ENCODE results near the gene ACCS.

The ACCS gene

DNA sequence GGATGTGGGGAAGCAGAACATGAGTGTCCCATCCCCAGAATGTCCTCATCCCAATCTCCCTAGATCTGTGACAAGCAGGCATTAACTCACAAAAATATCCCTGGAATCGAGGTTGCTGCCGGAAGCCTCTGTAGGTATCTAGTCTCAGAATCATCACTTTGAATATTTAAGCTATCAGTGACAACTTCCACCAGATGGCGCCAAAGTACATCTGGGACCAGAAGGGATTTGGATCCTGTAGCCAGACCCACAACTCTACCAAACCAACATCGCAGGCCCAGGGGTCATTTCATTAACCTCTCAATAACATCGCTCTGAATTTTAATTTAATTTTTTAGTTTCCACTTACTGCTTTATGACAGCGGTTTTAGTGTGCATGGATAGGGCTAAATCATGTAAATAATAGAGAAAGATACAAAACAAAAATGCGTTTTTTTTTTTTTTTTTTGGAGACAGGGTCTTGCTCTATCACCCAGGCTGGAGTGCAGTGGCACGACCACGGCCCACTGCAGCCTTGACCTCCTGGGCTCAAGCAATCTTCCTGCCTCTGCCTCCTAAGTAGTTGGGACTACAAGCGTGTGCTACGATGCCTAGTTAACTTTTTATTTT lies 28.3 kb downstream of the ACCS start:
- peak; percentile 76 for DNase-seq

GRCh38 chr11:44095506-44096359 lies 29.7 kb downstream of the ACCS start, which contains the start of gene EXT2:
EXT2 (plus strand) TSS chr11:44095678; CDS start chr11:44107713, 12,035 bp downstream.
- peak; percentile 91 for DNase-seq

GRCh38 chr11:44096360-44097185 lies 30.5 kb downstream of the ACCS start:
- DNase-seq: peak; percentile 31

DNA sequence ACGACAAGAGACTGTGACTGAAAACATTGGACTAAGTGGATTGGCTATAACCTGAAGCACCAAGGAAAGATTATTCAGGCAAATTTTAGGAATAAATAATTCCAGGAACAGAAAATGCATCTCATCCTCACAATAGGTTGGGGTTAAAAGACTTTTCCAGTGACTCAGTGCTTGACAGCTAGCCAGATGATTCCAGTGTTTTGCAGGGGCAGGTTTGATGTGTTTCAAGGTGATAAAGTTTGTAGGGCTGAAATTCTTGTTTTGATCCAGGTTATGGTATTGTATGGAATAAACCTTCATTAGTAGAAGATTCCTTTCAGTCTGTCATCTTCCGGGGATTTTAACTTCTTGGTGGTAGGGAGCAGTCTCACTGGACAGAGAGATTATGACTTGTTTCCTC lies 31.8 kb downstream of the ACCS start:
- no peak for DNase-seq

DNA sequence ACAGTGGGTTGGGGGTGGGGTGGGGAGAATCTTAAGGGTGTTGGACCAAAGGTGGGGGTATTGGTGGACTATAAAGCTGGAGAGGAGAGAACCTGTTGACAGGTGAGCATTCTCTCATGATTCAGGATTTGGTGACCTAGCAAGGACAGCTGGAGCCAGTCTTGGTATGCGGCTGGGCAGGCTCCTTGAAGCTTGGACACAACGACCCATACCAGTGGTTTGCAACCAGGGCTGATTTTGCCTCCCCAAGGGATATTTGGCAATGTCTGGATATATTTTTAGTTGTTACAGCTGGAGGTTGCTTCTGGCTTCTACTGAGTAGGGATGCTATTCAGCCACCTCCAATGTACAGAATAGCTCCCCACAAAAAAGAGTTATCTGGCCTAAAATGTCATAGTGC lies 35.0 kb downstream of the ACCS start:
- no peak for DNase-seq

- no peak for DNase-seq
These were observed 38.6 kb downstream of the ACCS start for GRCh38 chr11:44104481-44105294.

- DNase-seq: no peak
These were observed 42.2 kb downstream of the ACCS start for GRCh38 chr11:44108260-44108659.

DNA sequence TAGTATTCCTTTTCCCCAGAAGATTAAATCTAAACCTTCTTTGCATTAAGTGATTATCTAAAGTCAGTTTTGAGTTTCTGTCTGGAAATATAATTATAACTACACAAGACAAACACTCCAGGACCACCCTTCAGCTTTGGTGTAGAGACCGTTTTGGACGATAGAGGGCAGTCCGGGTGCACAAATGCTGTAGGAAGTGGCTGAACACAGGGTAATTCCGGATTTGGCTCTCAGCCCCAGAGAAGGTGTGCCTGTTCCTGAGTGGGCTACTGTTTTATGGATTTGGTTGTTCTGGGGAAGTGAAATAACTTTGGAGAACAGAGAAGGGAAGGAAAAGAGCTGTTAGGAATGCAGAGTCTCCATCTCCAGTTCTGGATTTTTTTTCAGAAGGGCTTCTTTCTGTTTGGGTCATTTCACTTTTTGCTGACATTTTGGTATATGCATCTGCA lies 44.2 kb downstream of the ACCS start:
- peak; percentile 70 for DNase-seq

GRCh38 chr11:44112091-44112821 lies 46.2 kb downstream of the ACCS start:
- DNase-seq: peak; percentile 81

DNA sequence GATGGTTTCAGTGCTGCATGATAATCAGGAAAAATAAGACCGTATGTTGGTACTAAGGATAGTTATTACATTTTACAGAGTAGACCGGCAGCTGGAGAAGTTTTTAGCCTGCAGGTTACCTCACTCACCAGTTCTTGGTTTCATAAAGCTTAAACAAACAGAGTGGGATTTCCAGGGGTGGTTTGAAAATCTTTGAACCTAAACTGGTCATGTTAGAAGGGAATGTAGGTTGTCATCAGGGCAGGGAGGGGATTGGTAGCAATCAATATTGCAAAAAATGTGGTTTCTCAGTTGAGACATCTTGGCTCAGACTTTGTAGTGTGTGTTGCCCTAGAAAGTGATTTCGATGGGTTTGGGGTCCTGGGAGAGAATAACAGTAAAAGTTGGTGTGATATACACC lies 46.9 kb downstream of the ACCS start:
- DNase-seq: no peak

DNA sequence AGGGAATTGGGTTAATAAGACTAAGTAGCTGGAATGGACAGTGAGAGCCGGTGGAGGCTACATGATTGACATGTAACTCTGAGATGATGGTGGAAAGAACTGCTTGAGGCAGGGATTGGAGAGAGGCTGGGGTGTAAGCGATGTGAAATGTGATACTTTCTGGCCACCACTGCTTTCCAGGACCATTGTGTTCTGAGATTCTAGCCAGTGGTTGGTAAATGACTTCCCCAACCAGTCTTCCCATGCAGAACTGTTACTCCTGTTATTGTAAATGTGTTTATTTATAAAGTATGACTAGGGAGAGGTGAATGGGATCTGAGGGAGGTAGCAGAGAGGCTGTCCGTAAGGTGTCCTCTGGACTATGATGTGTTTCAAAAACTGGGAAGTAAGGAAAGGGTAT lies 47.5 kb downstream of the ACCS start:
- no peak for DNase-seq

- no peak for DNase-seq
These were observed 50.3 kb downstream of the ACCS start for GRCh38 chr11:44116234-44116830.

DNA sequence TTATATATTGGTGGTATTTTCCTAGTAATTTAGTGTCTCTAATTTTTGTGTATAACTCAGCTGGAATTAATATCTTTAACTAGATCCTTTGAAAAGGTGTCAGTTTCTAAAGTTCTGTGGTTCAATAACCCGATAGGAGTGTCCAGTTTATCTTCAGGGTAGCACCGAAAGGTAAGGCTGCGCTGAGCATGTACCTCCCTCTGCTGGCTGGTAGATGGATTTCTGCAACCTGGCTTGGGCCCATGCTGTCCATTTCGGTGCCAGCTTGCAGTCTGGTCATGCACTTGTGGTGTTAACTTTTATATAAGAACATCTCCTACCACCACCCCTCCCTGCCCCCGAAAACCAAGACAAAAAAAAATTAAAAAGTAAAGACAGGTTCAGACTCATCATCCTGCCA lies 54.1 kb downstream of the ACCS start:
- no peak for DNase-seq

- no peak for DNase-seq
These were observed 59.5 kb downstream of the ACCS start for GRCh38 chr11:44125598-44125997.

DNA sequence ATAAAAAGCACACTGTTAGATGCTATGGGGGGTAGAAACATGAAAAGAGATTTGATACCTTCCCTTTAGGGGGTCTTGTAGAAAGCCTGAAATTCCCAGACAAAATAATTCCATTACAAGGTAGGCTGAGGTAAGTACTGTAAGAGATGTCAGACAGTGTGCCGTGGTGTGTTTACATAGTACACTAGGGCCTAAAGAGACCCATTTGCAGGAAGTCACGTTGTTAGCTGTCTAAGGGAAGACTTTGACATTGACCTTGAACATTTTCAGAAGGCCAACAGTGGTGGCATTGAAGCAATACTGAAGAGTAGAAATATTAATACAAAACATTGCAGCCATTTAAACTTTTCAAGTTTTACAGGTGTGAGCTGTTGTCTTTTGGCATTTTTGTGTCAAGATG lies 60.2 kb downstream of the ACCS start:
- no peak for DNase-seq

- DNase-seq: no peak
These were observed 61.1 kb downstream of the ACCS start for GRCh38 chr11:44127130-44127529.

DNA sequence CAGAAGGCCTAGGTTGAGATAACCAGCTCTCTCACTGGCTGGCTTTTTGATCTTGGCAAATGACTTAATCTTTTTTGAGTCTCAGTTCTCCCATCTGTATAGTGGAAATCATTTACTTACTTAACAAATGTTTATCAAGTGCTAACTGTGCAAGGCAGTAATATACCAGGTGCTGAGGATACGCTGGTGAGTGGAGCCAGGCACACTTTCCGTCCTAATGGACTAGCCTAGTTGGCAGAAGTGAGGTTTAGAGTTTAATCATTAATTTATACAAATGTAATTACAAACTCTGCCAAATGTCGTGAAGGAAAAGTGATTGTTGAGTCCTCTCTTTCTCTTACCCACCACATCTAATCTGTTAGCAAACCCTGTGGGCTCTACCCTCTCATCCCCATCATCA lies 62.7 kb downstream of the ACCS start:
- no peak for DNase-seq

DNA sequence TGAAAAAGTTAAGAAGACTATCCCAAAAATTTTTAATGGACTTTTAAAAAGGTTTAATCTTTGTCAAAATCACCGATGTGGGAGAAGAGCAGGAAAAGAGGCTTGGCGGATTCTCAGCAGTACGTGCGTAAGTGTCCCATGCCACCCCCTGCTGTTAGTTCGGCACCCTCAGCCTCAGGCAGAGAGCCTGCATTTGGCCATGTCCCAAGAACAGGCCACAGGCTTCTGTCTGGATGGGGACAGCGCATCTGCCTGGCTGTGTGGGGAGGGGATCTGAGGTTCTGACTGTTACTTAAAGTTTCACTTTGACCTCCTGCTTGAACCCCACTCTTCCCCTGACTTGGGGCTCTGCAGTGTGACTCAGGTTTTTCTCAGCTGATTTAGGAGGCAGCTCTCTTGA lies 64.7 kb downstream of the ACCS start:
- no peak for DNase-seq

DNA sequence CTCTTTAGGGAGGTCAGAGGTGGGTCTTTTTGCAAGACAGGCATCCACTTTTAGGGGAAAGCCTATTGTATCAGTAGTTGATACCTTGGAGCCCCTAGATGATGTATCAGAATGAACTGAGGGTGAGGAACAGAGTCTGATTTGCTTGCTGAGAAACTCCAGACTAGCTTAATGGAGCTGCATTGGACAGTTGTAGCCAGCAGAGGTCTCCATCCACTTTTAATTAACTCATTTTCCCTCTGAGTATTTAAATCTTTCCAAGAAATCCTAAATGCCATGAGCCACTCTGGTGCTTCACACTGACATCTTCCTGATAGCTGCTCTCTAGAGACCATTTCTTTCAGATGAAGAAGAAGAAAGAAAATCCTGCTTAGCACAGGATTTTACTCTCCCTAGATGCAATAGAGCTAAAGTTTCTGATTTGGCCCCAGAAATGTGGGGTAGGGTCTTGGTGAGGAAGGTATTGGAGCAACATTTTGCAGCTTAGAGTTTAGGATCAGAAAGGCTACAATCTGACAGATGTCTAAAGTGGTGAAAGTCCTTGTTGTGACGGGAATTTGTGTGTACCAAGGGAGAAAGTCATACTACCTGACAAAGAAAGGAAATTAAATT lies 67.4 kb downstream of the ACCS start:
- no peak for DNase-seq

All from right hindlimb (tissue), 1 donor.